Stimulated activated CD4-positive, alpha-beta T cell treated with anti-CD3 and anti-CD28 coated beads, Interleukin-1b, Interleukin-23, amount 100 ng/mL, for 4 hours (primary cell): Measurements from ENCODE around the gene PDZD2.
"Not testable (repeated sequence)": the region's sequence is repeated elsewhere in the genome, so short reads cannot be mapped to it uniquely, and the experiment has no call there.

Source experiments
- DNase-seq, 2 donors: peaks; one replicate each; pipeline ENCODE4 v3.0.0-alpha.2; 2020; ENCODE audit warnings: low read depth in 2 of 2

Gene PDZD2

GRCh38 chr5:32076699-32077695 is 438.1 kb downstream of the PDZD2 start:
- peak in 1 of 2 donors; percentile 22 for DNase-seq

- DNase-seq, result not testable (repeated sequence)
Observed at GRCh38 chr5:32078855-32079254, 439.9 kb downstream of the PDZD2 start.

GRCh38 chr5:32080565-32080964 is 441.6 kb downstream of the PDZD2 start:
- DNase-seq, result not testable (repeated sequence)

GRCh38 chr5:32082701-32083100 is 443.8 kb downstream of the PDZD2 start:
- DNase-seq, result no peak

GRCh38 chr5:32083981-32084430 is 445.1 kb downstream of the PDZD2 start:
- DNase-seq, result no peak

- no peak for DNase-seq
Observed at GRCh38 chr5:32087086-32088082, 448.5 kb downstream of the PDZD2 start.

GRCh38 chr5:32088214-32088613 is 449.3 kb downstream of the PDZD2 start:
- no peak for DNase-seq

- no peak for DNase-seq
Observed at GRCh38 chr5:32089146-32090000, 450.4 kb downstream of the PDZD2 start.

- DNase-seq, result no peak
Observed at GRCh38 chr5:32090026-32090754, 451.3 kb downstream of the PDZD2 start.

GRCh38 chr5:32090755-32091128 is 451.8 kb downstream of the PDZD2 start:
- DNase-seq, result no peak

- DNase-seq, result peak; percentile 31 to 58
Observed at GRCh38 chr5:32092938-32093812, 454.2 kb downstream of the PDZD2 start.

- no peak for DNase-seq
Observed at GRCh38 chr5:32094691-32095090, 455.8 kb downstream of the PDZD2 start.

GRCh38 chr5:32095261-32095671 is 456.3 kb downstream of the PDZD2 start:
- DNase-seq, result no peak

- DNase-seq, result no peak
Observed at GRCh38 chr5:32096891-32097595, 458.1 kb downstream of the PDZD2 start.

GRCh38 chr5:32098291-32098690 is 459.4 kb downstream of the PDZD2 start:
- DNase-seq, result no peak

- DNase-seq, result no peak
Observed at GRCh38 chr5:32098890-32099310, 460.0 kb downstream of the PDZD2 start.

GRCh38 chr5:32099486-32100035 is 460.6 kb downstream of the PDZD2 start:
- DNase-seq, result no peak

- DNase-seq, result no peak
Observed at GRCh38 chr5:32100230-32100629, 461.3 kb downstream of the PDZD2 start.
